Fibroblast of lung (primary cell): ENCODE measurements around the gene SPTLC1. TPM values are rescaled to one million over a fixed set of nuclear protein-coding genes. Genes with fewer than 3 reads are reported as not detected.
"Not testable (repeated sequence)": the region's sequence is repeated elsewhere in the genome, so short reads cannot be mapped to it uniquely, and the experiment has no call there.

Source experiments
- DNase-seq, 2 donors: peaks; one replicate each; pipeline versions ENCODE4 v3.0.0 to v3.0.0-alpha.2; 2010; ENCODE audit warnings: low read depth in 2 of 2
- H2AFZ ChIP-seq: 2 replicates; pipeline ENCODE4 v1.5.1; 2012; ENCODE audit warnings: low read length, control low read depth, inconsistent platforms
- H3K27ac ChIP-seq: 2 replicates; pipeline ENCODE4 v1.5.1; 2011; ENCODE audit warnings: low read length, control low read depth; ENCODE audit not compliant: insufficient read depth
- H3K27me3 ChIP-seq: 2 replicates; pipeline ENCODE4 v1.5.1; 2011; ENCODE audit warnings: mild to moderate bottlenecking, low read length; ENCODE audit not compliant: control insufficient read depth, insufficient read depth
- H3K36me3 ChIP-seq: 2 replicates; pipeline ENCODE4 v1.5.1; 2011; ENCODE audit warnings: low read length; ENCODE audit not compliant: control insufficient read depth, insufficient read depth
- H3K4me1 ChIP-seq: 2 replicates; pipeline ENCODE4 v1.5.1; 2011; ENCODE audit warnings: low read length; ENCODE audit not compliant: control insufficient read depth, insufficient read depth; ENCODE audit errors: extremely low read depth
- H3K4me2 ChIP-seq: 2 replicates; pipeline ENCODE4 v1.5.1; 2011; ENCODE audit warnings: low read length, control low read depth; ENCODE audit not compliant: insufficient read depth; ENCODE audit errors: extremely low read depth
- H3K4me3 ChIP-seq, 4 experiments: fragments of 200-600 bp in 1 of 4; sonication (generic) in 1 of 4; replicated peaks in 1 of 4; 2 replicates each; pipeline ENCODE4 v1.5.1; 2011 to 2016; ENCODE audit warnings: low read length in 4 of 4, low read depth in 3 of 4, mild to moderate bottlenecking in 3 of 4, control low read depth in 2 of 4, inconsistent platforms in 1 of 4, mixed read lengths in 1 of 4; ENCODE audit not compliant: insufficient read depth in 1 of 4; ENCODE audit errors: control extremely low read depth in 1 of 4
- H3K79me2 ChIP-seq: 2 replicates; pipeline ENCODE4 v1.5.1; 2012; ENCODE audit warnings: mild to moderate bottlenecking, low read length, inconsistent platforms; ENCODE audit not compliant: control insufficient read depth, insufficient read depth
- H3K9ac ChIP-seq: 2 replicates; pipeline ENCODE4 v1.5.1; 2011; ENCODE audit warnings: mild to moderate bottlenecking, low read length, control low read depth; ENCODE audit not compliant: insufficient read depth
- H3K9me3 ChIP-seq: 2 replicates; pipeline ENCODE4 v1.5.1; 2012; ENCODE audit warnings: low read depth, low read length; ENCODE audit not compliant: control insufficient read depth, insufficient read depth
- H4K20me1 ChIP-seq: 2 replicates; pipeline ENCODE4 v1.5.1; 2011; ENCODE audit warnings: low read length; ENCODE audit not compliant: control insufficient read depth, insufficient read depth; ENCODE audit errors: extremely low read depth
- CTCF ChIP-seq, 2 donors: IDR thresholded peaks in 1 of 2; conservative IDR thresholded peaks in 1 of 2; 1 replicate in 1 of 2; 2 replicates in 1 of 2; pipeline ENCODE4 v1.5.1; 2011 to 2012; ENCODE audit warnings: low read length in 2 of 2, control low read depth in 1 of 2, inconsistent platforms in 1 of 2, low read depth in 1 of 2, mild to moderate bottlenecking in 1 of 2
- EZH2 ChIP-seq: IDR thresholded peaks from 2 replicates; pipeline ENCODE4 v1.5.1; 2012; ENCODE audit warnings: low read length, control low read depth, mild to moderate bottlenecking; ENCODE audit errors: missing control alignments
- polyA plus RNA-seq, 2 donors: library from polyadenylated mRNA; depleted of rRNA in 1 of 2; stranded (reverse) in 1 of 2; unstranded in 1 of 2; fragments of >200 nt; gene quantifications; 2 replicates each; pipeline ENCODE4 v1.2.1, GENCODE V29; 2011 to 2012; ENCODE audit warnings: missing spikeins in 1 of 2
- total RNA-seq: library from RNA; depleted of rRNA; stranded (reverse); fragments of >200 nt; gene quantifications from 2 replicates; pipeline ENCODE4 v1.2.1, GENCODE V29; 2014

SPTLC1 gene
- total and polyA plus RNA-seq, 2 donors (not counting 1 experiment from before 2014, with no cell fraction given) = 97.8 to 138 TPM

GRCh38 chr9:92019658-92020057 lies 95.6 kb downstream of the SPTLC1 start:
- TF ChIP-seq EZH2 (no peak), CTCF (conservative IDR thresholded peaks at IDR 0.05 in 1 of 2, IDR thresholded peaks at IDR 0.05 in 1 of 2; ENCODE audit: low read depth in 1 of 2, low read length in 2 of 2) (no peak)
- Histone ChIP-seq H3K27me3 (no peaks in the 10 kb centered on the region), H3K9me3 (no peaks in the 10 kb centered on the region), H3K4me3 (no peak overlapping the region), H3K79me2 (no peaks in the 10 kb centered on the region), H3K4me2 (no peak overlapping the region), H2AFZ (no peak overlapping the region), H3K4me1 (no peaks in the 10 kb centered on the region), H3K9ac (no peak overlapping the region), H4K20me1 (no peaks in the 10 kb centered on the region), H3K27ac (no peak overlapping the region), H3K36me3 (no peaks in the 10 kb centered on the region)
- DNase-seq = no peak

- H3K9me3 ChIP-seq = no peaks in the 10 kb centered on the region
- TF ChIP-seq CTCF (conservative IDR thresholded peaks at IDR 0.05 in 1 of 2, IDR thresholded peaks at IDR 0.05 in 1 of 2; ENCODE audit: low read depth in 1 of 2, low read length in 2 of 2) (no peak), EZH2 (no peak)
- peak in 1 of 2 donors; percentile 26 for DNase-seq
- H3K4me3 ChIP-seq = no peak overlapping the region
- H3K36me3 ChIP-seq = no peaks in the 10 kb centered on the region
- H3K4me2 ChIP-seq = no peak overlapping the region
- no peaks in the 10 kb centered on the region for H3K79me2 ChIP-seq
- no peak overlapping the region for H2AFZ ChIP-seq
- no peaks in the 10 kb centered on the region for H4K20me1 ChIP-seq
- no peaks in the 10 kb centered on the region for H3K4me1 ChIP-seq
- no peaks in the 10 kb centered on the region for H3K27me3 ChIP-seq
- no peak overlapping the region for H3K27ac ChIP-seq
- no peak overlapping the region for H3K9ac ChIP-seq
Observed at GRCh38 chr9:92010705-92011536, 104.3 kb downstream of the SPTLC1 start.

GRCh38 chr9:92010253-92010652 lies 105.0 kb downstream of the SPTLC1 start:
- peak in 1 of 2 donors; percentile 31 for DNase-seq
- not testable (repeated sequence) for H3K9ac ChIP-seq, H2AFZ ChIP-seq

More at GRCh38 chr9:92010253-92010652, 105.0 kb downstream of the SPTLC1 start:
- H4K20me1 ChIP-seq, H3K27ac ChIP-seq, H3K36me3 ChIP-seq, H3K79me2 ChIP-seq, H3K4me1 ChIP-seq, H3K4me3 ChIP-seq, H3K9me3 ChIP-seq, H3K4me2 ChIP-seq, H3K27me3 ChIP-seq: not testable (repeated sequence)
